Measurements from ENCODE around the gene RAB20.

RAB20 gene

GRCh38 chr13:110525328-110526319 lies 35.9 kb downstream of the RAB20 start:
- peaks cover 44 to 69% of the 10 kb centered on the region in 2 experiments for H3K4me1 ChIP-seq (ENCODE audit: control insufficient read depth in 1 of 2, insufficient read depth in 1 of 2, low read depth in 1 of 2, low read length in 1 of 2)
- H3K4me3 ChIP-seq (ENCODE audit: low read depth in 1 of 2, low read length in 1 of 2): no peak overlapping the region
- H3K9me3 ChIP-seq: no peaks in the 10 kb centered on the region
- peaks cover 15% of the 10 kb centered on the region for H3K27me3 ChIP-seq
- no peaks in the 10 kb centered on the region for H3K36me3 ChIP-seq
- TF ChIP-seq CTCF (IDR thresholded peaks at IDR 0.05): no peak
- H3K27ac ChIP-seq: no peak overlapping the region

- Histone ChIP-seq H3K9me3 (no peaks in the 10 kb centered on the region), H3K36me3 (no peaks in the 10 kb centered on the region), H3K27me3 (peaks cover 15% of the 10 kb centered on the region), H3K27ac (peak overlapping the region; percentile 54), H3K4me3 (ENCODE audit: low read depth in 1 of 2, low read length in 1 of 2) (no peak overlapping the region), H3K4me1 (ENCODE audit: control insufficient read depth in 1 of 2, insufficient read depth in 1 of 2, low read depth in 1 of 2, low read length in 1 of 2) (peaks cover 54 to 79% of the 10 kb centered on the region in 2 experiments)
- TF ChIP-seq CTCF (IDR thresholded peaks at IDR 0.05): no peak
Measured at GRCh38 chr13:110524541-110525257, 36.8 kb downstream of the RAB20 start.

- H3K4me1 ChIP-seq (ENCODE audit: control insufficient read depth in 1 of 2, insufficient read depth in 1 of 2, low read depth in 1 of 2, low read length in 1 of 2): peaks cover 55 to 81% of the 10 kb centered on the region in 2 experiments
- TF ChIP-seq CTCF (IDR thresholded peaks at IDR 0.05): no peak
- peak overlapping the region; percentile 54 for H3K27ac ChIP-seq
- no peaks in the 10 kb centered on the region for H3K36me3 ChIP-seq
- H3K27me3 ChIP-seq: peaks cover 15% of the 10 kb centered on the region
- no peaks in the 10 kb centered on the region for H3K9me3 ChIP-seq
- no peak overlapping the region for H3K4me3 ChIP-seq (ENCODE audit: low read depth in 1 of 2, low read length in 1 of 2)
Measured at GRCh38 chr13:110523838-110524540, 37.5 kb downstream of the RAB20 start.

GRCh38 chr13:110523180-110523579 lies 38.3 kb downstream of the RAB20 start:
- no peaks in the 10 kb centered on the region for H3K9me3 ChIP-seq
- no peaks in the 10 kb centered on the region for H3K36me3 ChIP-seq
- peaks cover 55 to 81% of the 10 kb centered on the region in 2 experiments for H3K4me1 ChIP-seq (ENCODE audit: control insufficient read depth in 1 of 2, insufficient read depth in 1 of 2, low read depth in 1 of 2, low read length in 1 of 2)
- H3K27me3 ChIP-seq: peaks cover 15% of the 10 kb centered on the region
- peak overlapping the region; percentile 89 for H3K27ac ChIP-seq
- no peak for TF ChIP-seq CTCF (IDR thresholded peaks at IDR 0.05)
- H3K4me3 ChIP-seq (ENCODE audit: low read depth in 1 of 2, low read length in 1 of 2): no peak overlapping the region

- Histone ChIP-seq H3K9me3 (no peaks in the 10 kb centered on the region), H3K27me3 (peaks cover 15% of the 10 kb centered on the region), H3K4me1 (ENCODE audit: control insufficient read depth in 1 of 2, insufficient read depth in 1 of 2, low read depth in 1 of 2, low read length in 1 of 2) (peaks cover 55 to 80% of the 10 kb centered on the region in 2 experiments), H3K36me3 (no peaks in the 10 kb centered on the region), H3K4me3 (ENCODE audit: low read depth in 1 of 2, low read length in 1 of 2) (no peak overlapping the region), H3K27ac (peak overlapping the region; percentile 89)
- no peak for TF ChIP-seq CTCF (IDR thresholded peaks at IDR 0.05)
Measured at GRCh38 chr13:110522721-110523120, 38.8 kb downstream of the RAB20 start.

All from neutrophil (primary cell).